Spinal cord (tissue), 10 donors: Measurements from ENCODE around the gene CHTOP. TPM values are rescaled to one million over a fixed set of nuclear protein-coding genes. Genes with fewer than 3 reads are reported as not detected.
"Not testable (repeated sequence)": the region's sequence is repeated elsewhere in the genome, so short reads cannot be mapped to it uniquely, and the experiment has no call there.

Source experiments
- DNase-seq, 6 donors: peaks; one replicate each; pipeline versions ENCODE4 v3.0.0 to v3.0.0-alpha.2; 2013 to 2015; ENCODE audit warnings: low spot score in 6 of 6, low read depth in 4 of 6
- H3K27ac ChIP-seq: one replicate; pipeline ENCODE4 v1.5.1; 2013; ENCODE audit warnings: low read depth, low read length, control low read depth
- H3K27me3 ChIP-seq: one replicate; pipeline ENCODE4 v1.6.1; 2013; ENCODE audit warnings: low read length; ENCODE audit not compliant: control insufficient read depth, insufficient read depth
- H3K36me3 ChIP-seq: one replicate; pipeline ENCODE4 v1.6.1; 2013; ENCODE audit warnings: low read length; ENCODE audit not compliant: control insufficient read depth, insufficient read depth
- H3K4me1 ChIP-seq: one replicate; pipeline ENCODE4 v1.6.1; 2013; ENCODE audit warnings: low read length; ENCODE audit not compliant: control insufficient read depth, insufficient read depth
- H3K4me3 ChIP-seq: one replicate; pipeline ENCODE4 v1.5.1; 2013; ENCODE audit warnings: low read depth, low read length, control low read depth
- H3K9me3 ChIP-seq: one replicate; pipeline ENCODE4 v1.6.1; 2013; ENCODE audit warnings: low read length; ENCODE audit not compliant: control insufficient read depth, insufficient read depth
- WGBS: methylation state at CpG from one replicate; pipeline ENCODE4 v1.1.5; 2013; ENCODE audit warnings: missing lambda C conversion rate; ENCODE audit not compliant: insufficient coverage; 5-methylcytosine and 5-hydroxymethylcytosine counted together
- long read RNA-seq, 4 donors: transcript quantifications; one replicate each; lab custom pipeline, GENCODE V29; 2026
- polyA plus RNA-seq, 2 donors: library from polyadenylated mRNA; unstranded; fragments of 120-200 nt; gene quantifications; one replicate each; pipeline ENCODE4 v1.2.1, GENCODE V29; 2013; ENCODE audit not compliant: insufficient read length in 2 of 2
- total RNA-seq, 2 donors: library from RNA; depleted of rRNA in 1 of 2; stranded (reverse); fragments of 120-200 nt in 1 of 2; fragments of >200 nt in 1 of 2; gene quantifications; one replicate each; pipeline versions ENCODE4 v1.2.3 to v1.2.4, GENCODE V29; 2013 to 2014
- donor health status: healthy.

CHTOP gene
- total RNA-seq (10 to 100 TPM; 56.9 to 58.0 TPM), polyA plus RNA-seq (100 to 1,000 TPM; 115 to 127 TPM)
- long read RNA-seq, donor 1, transcript CHTOP-204 (6 exons, 2,096 nt): minor isoform, 12 of 54 reads
- long read RNA-seq, donor 1, transcript CHTOP-203 (6 exons, 2,165 nt): major isoform, 17 of 54 reads
- long read RNA-seq, donor 1, partial matches to known transcripts: 20 of 54 reads
- long read RNA-seq, donor 1, other reads (novel, unspliced or antisense): 0 of 54 reads
- long read RNA-seq, donor 2, transcript CHTOP-203 (6 exons, 2,165 nt): major isoform, 11 of 27 reads
- long read RNA-seq, donor 2, partial matches to known transcripts: 11 of 27 reads
- long read RNA-seq, donor 2, other reads (novel, unspliced or antisense): 0 of 27 reads
- long read RNA-seq, donor 3, transcript CHTOP-203 (6 exons, 2,165 nt): major isoform, 6 of 23 reads
- long read RNA-seq, donor 3, partial matches to known transcripts: 11 of 23 reads
- long read RNA-seq, donor 3, other reads (novel, unspliced or antisense): 0 of 23 reads
- long read RNA-seq, donor 4, transcript CHTOP-204 (6 exons, 2,096 nt): major isoform, 13 of 87 reads
- long read RNA-seq, donor 4, transcript CHTOP-203 (6 exons, 2,165 nt): major isoform, 13 of 87 reads
- long read RNA-seq, donor 4, partial matches to known transcripts: 50 of 87 reads
- long read RNA-seq, donor 4, other reads (novel, unspliced or antisense): 5 of 87 reads

GRCh38 chr1:153633754-153634665 lies at the start of gene CHTOP:
Gene CHTOP, plus strand, starts transcription at chr1:153634066. Its CDS starts 2,523 bp downstream, at chr1:153636589.
- Histone ChIP-seq H3K36me3 (peaks cover 34% of the 10 kb centered on the region), H3K27me3 (no peaks in the 10 kb centered on the region), H3K4me1 (peaks cover 40% of the 10 kb centered on the region), H3K27ac (peak within 1 kb of the TSS; percentile 99), H3K9me3 (no peaks in the 10 kb centered on the region), H3K4me3 (peak within 1 kb of the TSS; percentile 98)
- under 1% methylated on average over 65 of the region's 65 CpGs for WGBS
- peak; percentile 95 to 100 (median 98) for DNase-seq

GRCh38 chr1:153585006-153585405 lies 48.9 kb upstream of the CHTOP start:
- H3K4me3 ChIP-seq: no peak overlapping the region
- no peaks in the 10 kb centered on the region for H3K27me3 ChIP-seq
- H3K36me3 ChIP-seq: no peaks in the 10 kb centered on the region
- H3K4me1 ChIP-seq: peaks cover 9% of the 10 kb centered on the region
- no peak overlapping the region for H3K27ac ChIP-seq
- H3K9me3 ChIP-seq: no peaks in the 10 kb centered on the region
- no peak for DNase-seq
- WGBS: 71% methylated on average over 1 of the region's 1 CpG

- peak overlapping the region; percentile 33 for H3K27ac ChIP-seq
Observed at GRCh38 chr1:153586347-153586746, 47.5 kb upstream of the CHTOP start.

GRCh38 chr1:153587314-153587713 lies 46.6 kb upstream of the CHTOP start:
- DNase-seq: peak in 2 of 6 donors; percentile 65 to 75
- Histone ChIP-seq H3K4me1 (peaks cover 14% of the 10 kb centered on the region), H3K27ac (peak overlapping the region; percentile 33), H3K36me3 (no peaks in the 10 kb centered on the region), H3K4me3 (no peak overlapping the region), H3K9me3 (no peaks in the 10 kb centered on the region), H3K27me3 (no peaks in the 10 kb centered on the region)
- 42% methylated on average over 2 of the region's 5 CpGs for WGBS

More at GRCh38 chr1:153586347-153586746, 47.5 kb upstream of the CHTOP start:
- Histone ChIP-seq H3K4me1 (peaks cover 9% of the 10 kb centered on the region), H3K27me3 (no peaks in the 10 kb centered on the region), H3K9me3 (no peaks in the 10 kb centered on the region), H3K4me3 (no peak overlapping the region), H3K36me3 (no peaks in the 10 kb centered on the region)
- DNase-seq: peak in 1 of 6 donors; percentile 32
- WGBS: no CpG with 5 or more reads among the region's 1 CpG

GRCh38 chr1:153588033-153588432 lies 45.8 kb upstream of the CHTOP start:
- whole genome bisulfite sequencing: 99% methylated on average over 7 of the region's 10 CpGs
- H3K4me1 ChIP-seq: peaks cover 16% of the 10 kb centered on the region
- not testable (repeated sequence) for H3K4me3 ChIP-seq, H3K36me3 ChIP-seq, H3K27me3 ChIP-seq, DNase-seq, H3K27ac ChIP-seq, H3K9me3 ChIP-seq

GRCh38 chr1:153588482-153588881 lies 45.4 kb upstream of the CHTOP start:
- Histone ChIP-seq H3K27me3 (no peaks in the 10 kb centered on the region), H3K36me3 (no peaks in the 10 kb centered on the region), H3K4me3 (no peak overlapping the region), H3K27ac (no peak overlapping the region), H3K4me1 (peaks cover 19% of the 10 kb centered on the region), H3K9me3 (no peaks in the 10 kb centered on the region)
- no peak for DNase-seq
- WGBS: no CpG with 5 or more reads among the region's 2 CpGs

GRCh38 chr1:153592748-153593147 lies 41.1 kb upstream of the CHTOP start:
- DNase-seq: peak in 2 of 6 donors; percentile 82 to 84
- Histone ChIP-seq H3K4me1 (peaks cover 10% of the 10 kb centered on the region), H3K9me3 (no peaks in the 10 kb centered on the region), H3K27me3 (no peaks in the 10 kb centered on the region), H3K4me3 (no peak overlapping the region), H3K36me3 (no peaks in the 10 kb centered on the region), H3K27ac (peak overlapping the region; percentile 61)
- 0% methylated on average over 1 of the region's 4 CpGs for WGBS

- Histone ChIP-seq H3K4me3 (no peak overlapping the region), H3K36me3 (no peaks in the 10 kb centered on the region), H3K27ac (no peak overlapping the region), H3K27me3 (no peaks in the 10 kb centered on the region), H3K4me1 (peaks cover 21% of the 10 kb centered on the region), H3K9me3 (no peaks in the 10 kb centered on the region)
- no peak for DNase-seq
- WGBS: 100% methylated on average over 4 of the region's 6 CpGs
Observed at GRCh38 chr1:153597206-153597605, 36.7 kb upstream of the CHTOP start.
